ENCODE measurements around the gene NANS.

DNA sequence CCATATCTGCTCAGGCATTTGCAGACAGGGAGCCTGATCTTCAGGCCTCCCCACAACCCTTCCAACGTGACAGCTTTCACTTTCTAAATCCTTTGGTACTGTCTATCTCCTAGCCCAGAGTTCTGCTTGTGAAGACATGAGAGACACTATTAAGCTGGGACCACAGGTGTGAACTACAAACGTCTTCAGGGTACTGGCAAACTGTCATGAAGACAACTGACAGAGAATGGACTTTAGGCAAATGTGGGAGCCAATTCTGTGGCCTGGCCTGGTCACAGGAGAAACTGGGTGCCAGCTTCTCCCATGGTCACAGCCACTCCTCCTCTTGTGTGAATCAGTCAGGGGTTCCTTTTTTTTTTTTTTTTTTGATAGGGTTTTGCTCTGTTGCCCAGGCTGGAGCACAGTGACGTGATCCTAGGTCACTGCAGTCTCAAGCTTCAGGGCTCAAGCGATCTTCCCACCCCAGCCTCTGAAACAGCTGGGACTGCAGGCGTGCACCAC lies 52.0 kb downstream of the NANS start:
- TF ChIP-seq, protein P1, sequence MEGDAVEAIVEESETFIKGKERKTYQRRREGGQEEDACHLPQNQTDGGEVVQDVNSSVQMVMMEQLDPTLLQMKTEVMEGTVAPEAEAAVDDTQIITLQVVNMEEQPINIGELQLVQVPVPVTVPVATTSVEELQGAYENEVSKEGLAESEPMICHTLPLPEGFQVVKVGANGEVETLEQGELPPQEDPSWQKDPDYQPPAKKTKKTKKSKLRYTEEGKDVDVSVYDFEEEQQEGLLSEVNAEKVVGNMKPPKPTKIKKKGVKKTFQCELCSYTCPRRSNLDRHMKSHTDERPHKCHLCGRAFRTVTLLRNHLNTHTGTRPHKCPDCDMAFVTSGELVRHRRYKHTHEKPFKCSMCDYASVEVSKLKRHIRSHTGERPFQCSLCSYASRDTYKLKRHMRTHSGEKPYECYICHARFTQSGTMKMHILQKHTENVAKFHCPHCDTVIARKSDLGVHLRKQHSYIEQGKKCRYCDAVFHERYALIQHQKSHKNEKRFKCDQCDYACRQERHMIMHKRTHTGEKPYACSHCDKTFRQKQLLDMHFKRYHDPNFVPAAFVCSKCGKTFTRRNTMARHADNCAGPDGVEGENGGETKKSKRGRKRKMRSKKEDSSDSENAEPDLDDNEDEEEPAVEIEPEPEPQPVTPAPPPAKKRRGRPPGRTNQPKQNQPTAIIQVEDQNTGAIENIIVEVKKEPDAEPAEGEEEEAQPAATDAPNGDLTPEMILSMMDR (IDR thresholded peaks at IDR 0.05), result no peak
- TF ChIP-seq EZH2phosphoT487 (IDR thresholded peaks at IDR 0.05), result no peak

Measured in neural progenitor cell (in vitro differentiated cells).